Measurements from ENCODE around the gene VAT1L. TPM values are rescaled to one million over a fixed set of nuclear protein-coding genes. Genes with fewer than 3 reads are reported as not detected.

VAT1L gene
- total and polyA plus RNA-seq, 2 experiments from 2014 or later, result 3.1 to 5.9 TPM

- peaks cover 10% of the 10 kb centered on the region for H3K4me1 ChIP-seq (ENCODE audit: insufficient read depth)
- H3K27me3 ChIP-seq, result no peaks in the 10 kb centered on the region
- H3K79me2 ChIP-seq, result no peaks in the 10 kb centered on the region
- no peak overlapping the region for H2AFZ ChIP-seq
- H3K4me3 ChIP-seq, result no peak overlapping the region
- no peaks in the 10 kb centered on the region for H3K9me3 ChIP-seq (ENCODE audit: low read depth)
- 98% methylated on average over 9 of the region's 9 CpGs for WGBS (ENCODE audit: low lambda C conversion rate, missing lambda C conversion rate)
- H3K27ac ChIP-seq, result no peak overlapping the region
- no peak for DNase-seq (ENCODE audit: low spot score)
- no peaks in the 10 kb centered on the region for H3K36me3 ChIP-seq (replicated peaks; ENCODE audit: insufficient read depth, low read depth)
- no peaks in the 10 kb centered on the region for H4K20me1 ChIP-seq (ENCODE audit: insufficient read depth, poor library complexity, severe bottlenecking)
- TF ChIP-seq EZH2phosphoT487 (IDR thresholded peaks at IDR 0.05; ENCODE audit: low read depth, severe bottlenecking, unreplicated experiment) (no peak), EZH2 (IDR thresholded peaks at IDR 0.05; ENCODE audit: borderline replicate concordance) (no peak), CTCF (IDR thresholded peaks at IDR 0.05; ENCODE audit: poor library complexity) (no peak)
- no peak overlapping the region for H3K4me2 ChIP-seq
- no peaks in the 10 kb centered on the region for H3K9me2 ChIP-seq (replicated peaks; ENCODE audit: insufficient read depth)
Observed at GRCh38 chr16:77916111-77916510, 127.7 kb downstream of the VAT1L start.

- no peak for TF ChIP-seq CTCF (IDR thresholded peaks at IDR 0.05; ENCODE audit: poor library complexity)
- TF ChIP-seq EZH2 (IDR thresholded peaks at IDR 0.05; ENCODE audit: borderline replicate concordance), result no peak
- no peak for TF ChIP-seq EZH2phosphoT487 (IDR thresholded peaks at IDR 0.05; ENCODE audit: low read depth, severe bottlenecking, unreplicated experiment)
- peaks cover 10% of the 10 kb centered on the region for H3K4me1 ChIP-seq (ENCODE audit: insufficient read depth)
- H3K9me3 ChIP-seq (ENCODE audit: low read depth), result no peaks in the 10 kb centered on the region
- no peaks in the 10 kb centered on the region for H4K20me1 ChIP-seq (ENCODE audit: insufficient read depth, poor library complexity, severe bottlenecking)
- WGBS (ENCODE audit: low lambda C conversion rate, missing lambda C conversion rate), result 85% methylated on average over 3 of the region's 3 CpGs
- H3K27ac ChIP-seq, result no peak overlapping the region
- H3K36me3 ChIP-seq (replicated peaks; ENCODE audit: insufficient read depth, low read depth), result no peaks in the 10 kb centered on the region
- H3K27me3 ChIP-seq, result no peaks in the 10 kb centered on the region
- no peak for DNase-seq (ENCODE audit: low spot score)
- H3K9me2 ChIP-seq (replicated peaks; ENCODE audit: insufficient read depth), result no peaks in the 10 kb centered on the region
- H3K4me3 ChIP-seq, result no peak overlapping the region
- no peaks in the 10 kb centered on the region for H3K79me2 ChIP-seq
- H3K4me2 ChIP-seq, result no peak overlapping the region
- no peak overlapping the region for H2AFZ ChIP-seq
Observed at GRCh38 chr16:77917971-77918370, 129.6 kb downstream of the VAT1L start.

- Histone ChIP-seq H3K4me2 (no peak overlapping the region), H4K20me1 (ENCODE audit: insufficient read depth, poor library complexity, severe bottlenecking) (no peaks in the 10 kb centered on the region), H3K36me3 (replicated peaks; ENCODE audit: insufficient read depth, low read depth) (no peaks in the 10 kb centered on the region), H3K27ac (no peak overlapping the region), H3K9me3 (ENCODE audit: low read depth) (no peaks in the 10 kb centered on the region), H3K4me3 (no peak overlapping the region), H2AFZ (no peak overlapping the region), H3K9me2 (replicated peaks; ENCODE audit: insufficient read depth) (no peaks in the 10 kb centered on the region), H3K79me2 (no peaks in the 10 kb centered on the region), H3K27me3 (no peaks in the 10 kb centered on the region), H3K4me1 (ENCODE audit: insufficient read depth) (peaks cover 10% of the 10 kb centered on the region)
- peak; percentile 52 for DNase-seq (ENCODE audit: low spot score)
- TF ChIP-seq EZH2phosphoT487 (IDR thresholded peaks at IDR 0.05; ENCODE audit: low read depth, severe bottlenecking, unreplicated experiment) (no peak), EZH2 (IDR thresholded peaks at IDR 0.05; ENCODE audit: borderline replicate concordance) (no peak), CTCF (IDR thresholded peaks at IDR 0.05; ENCODE audit: poor library complexity) (no peak)
- 61% methylated on average over 8 of the region's 8 CpGs for WGBS (ENCODE audit: low lambda C conversion rate, missing lambda C conversion rate)
Observed at GRCh38 chr16:77918809-77919707, 130.7 kb downstream of the VAT1L start.
